Measurements from ENCODE around the gene SLC38A4. TPM values are rescaled to one million over a fixed set of nuclear protein-coding genes. Genes with fewer than 3 reads are reported as not detected.

The SLC38A4 gene
- polyA plus RNA-seq, 3 donors = not detected

- no peak overlapping the region for H3K9ac ChIP-seq (ENCODE audit: insufficient read depth, low read length, poor library complexity, severe bottlenecking)
- TF ChIP-seq CTCF (IDR thresholded peaks at IDR 0.05) = no peak
- no peak overlapping the region for H3K4me2 ChIP-seq (replicated peaks; ENCODE audit: extremely low read depth, low read length, poor library complexity, severe bottlenecking)
- Mint-ChIP-seq H3K4me3 (no peak overlapping the region), H3K4me1 (no peaks in the 10 kb centered on the region), H3K27me3 (ENCODE audit: low read depth in 3 of 3) (peaks cover 0 to 1% (median 0%) of the 10 kb centered on the region in 3 donors), H3K9me3 (no peaks in the 10 kb centered on the region), H3K27ac (no peak overlapping the region), H3K36me3 (no peaks in the 10 kb centered on the region)
- WGBS (ENCODE audit: insufficient coverage) = 93% methylated on average over 2 of the region's 3 CpGs
- no peaks in the 10 kb centered on the region for H4K20me1 ChIP-seq (ENCODE audit: insufficient read depth, low read length)
- H3K36me3 ChIP-seq (replicated peaks in 1 of 2; ENCODE audit: control insufficient read depth in 1 of 2, insufficient read depth in 2 of 2, low read length in 2 of 2) = no peaks in the 10 kb centered on the region
- no peaks in the 10 kb centered on the region for H3K9me3 ChIP-seq (replicated peaks in 1 of 2; ENCODE audit: control insufficient read depth in 1 of 2, insufficient read depth in 1 of 2, low read length in 2 of 2)
- H3K4me1 ChIP-seq (ENCODE audit: control insufficient read depth in 1 of 2, insufficient read depth in 2 of 2, low read length in 2 of 2) = no peaks in the 10 kb centered on the region
- H3K27ac ChIP-seq (ENCODE audit: low read depth in 1 of 2, low read length in 2 of 2) = no peak overlapping the region
- no peaks in the 10 kb centered on the region for H3K27me3 ChIP-seq (ENCODE audit: control insufficient read depth in 2 of 2, insufficient read depth in 2 of 2, low read length in 2 of 2)
- H2AFZ ChIP-seq (ENCODE audit: insufficient read depth, low read depth, low read length, poor library complexity, severe bottlenecking) = no peak overlapping the region
- intact Hi-C loops (cut with micrococcal nuclease) = no loop called here
- no peak overlapping the region for H3K4me3 ChIP-seq (replicated peaks in 1 of 3; ENCODE audit: low read depth in 2 of 3, low read length in 3 of 3)
- no peaks in the 10 kb centered on the region for H3K79me2 ChIP-seq (ENCODE audit: insufficient read depth, low read length)
- no peak for DNase-seq
Observed at GRCh38 chr12:46785382-46785781, 40.4 kb downstream of the SLC38A4 start.

- Histone ChIP-seq H4K20me1 (ENCODE audit: insufficient read depth, low read length) (no peaks in the 10 kb centered on the region), H3K4me1 (ENCODE audit: control insufficient read depth in 1 of 2, insufficient read depth in 2 of 2, low read length in 2 of 2) (no peaks in the 10 kb centered on the region), H3K27me3 (ENCODE audit: control insufficient read depth in 2 of 2, insufficient read depth in 2 of 2, low read length in 2 of 2) (no peaks in the 10 kb centered on the region), H3K9ac (ENCODE audit: insufficient read depth, low read length, poor library complexity, severe bottlenecking) (no peak overlapping the region), H3K79me2 (ENCODE audit: insufficient read depth, low read length) (no peaks in the 10 kb centered on the region), H3K36me3 (replicated peaks in 1 of 2; ENCODE audit: control insufficient read depth in 1 of 2, insufficient read depth in 2 of 2, low read length in 2 of 2) (no peaks in the 10 kb centered on the region), H3K27ac (ENCODE audit: low read depth in 1 of 2, low read length in 2 of 2) (no peak overlapping the region), H3K4me2 (replicated peaks; ENCODE audit: extremely low read depth, low read length, poor library complexity, severe bottlenecking) (no peak overlapping the region), H3K4me3 (replicated peaks in 1 of 3; ENCODE audit: low read depth in 2 of 3, low read length in 3 of 3) (no peak overlapping the region), H3K9me3 (replicated peaks in 1 of 2; ENCODE audit: control insufficient read depth in 1 of 2, insufficient read depth in 1 of 2, low read length in 2 of 2) (no peaks in the 10 kb centered on the region), H2AFZ (ENCODE audit: insufficient read depth, low read depth, low read length, poor library complexity, severe bottlenecking) (no peak overlapping the region)
- no peak for DNase-seq
- Mint-ChIP-seq H3K9me3 (no peaks in the 10 kb centered on the region), H3K27ac (no peak overlapping the region), H3K4me3 (no peak overlapping the region), H3K36me3 (no peaks in the 10 kb centered on the region), H3K27me3 (ENCODE audit: low read depth in 3 of 3) (peaks cover 0 to 1% (median 0%) of the 10 kb centered on the region in 3 donors), H3K4me1 (no peaks in the 10 kb centered on the region)
- intact Hi-C loops (cut with micrococcal nuclease) = no loop called here
- no peak for TF ChIP-seq CTCF (IDR thresholded peaks at IDR 0.05)
- WGBS (ENCODE audit: insufficient coverage) = 100% methylated on average over 1 of the region's 5 CpGs
Observed at GRCh38 chr12:46783871-46784270, 41.9 kb downstream of the SLC38A4 start.

Data from CD14-positive monocyte (primary cell).